Hypothalamus (tissue), 51 donors: ENCODE results near the gene LRMDA.

Experiments
- DNase-seq, 51 donors: peaks; one replicate each; lab custom pipeline; 2025; lab: John Stamatoyannopoulos, UW

LRMDA gene

GRCh38 chr10:75565286-75566251 is 134.1 kb downstream of the LRMDA start:
- DNase-seq, result no peak

DNA sequence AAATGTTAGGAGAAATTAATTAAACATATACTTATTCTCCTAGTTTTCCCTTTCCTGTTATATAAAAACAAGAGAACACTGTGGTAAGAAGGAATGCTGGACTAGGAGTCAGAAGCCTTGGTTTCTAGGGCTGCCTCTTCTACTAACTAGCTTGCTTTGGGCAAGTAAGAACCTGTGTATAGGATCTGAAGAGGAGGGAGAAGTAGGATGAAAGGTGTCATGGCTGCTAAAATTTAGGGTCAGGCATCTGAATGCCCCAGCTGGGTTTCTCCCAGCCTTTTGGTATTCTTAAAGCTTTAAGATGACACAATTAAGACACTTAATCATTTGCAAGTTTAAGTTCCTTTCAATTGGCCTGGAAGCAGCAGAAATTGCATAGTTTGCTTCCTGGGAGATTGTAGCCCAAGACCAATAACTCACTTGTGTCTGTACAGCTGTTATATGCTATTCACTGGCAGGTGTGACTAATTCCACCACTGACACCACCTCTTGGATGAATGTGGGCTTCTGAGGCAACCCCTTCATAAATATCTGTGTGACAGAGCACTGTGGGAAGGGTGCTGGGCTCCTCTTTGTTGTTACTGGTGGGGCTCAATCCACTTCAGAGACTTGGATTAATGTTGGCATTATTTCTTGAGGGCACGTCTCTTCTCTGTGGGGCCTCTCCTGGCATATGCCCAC is 137.2 kb downstream of the LRMDA start:
- DNase-seq, result no peak

GRCh38 chr10:75569506-75569905 is 138.1 kb downstream of the LRMDA start:
- DNase-seq, result no peak

- no peak for DNase-seq
These were observed 141.1 kb downstream of the LRMDA start for GRCh38 chr10:75572478-75572877.

DNA sequence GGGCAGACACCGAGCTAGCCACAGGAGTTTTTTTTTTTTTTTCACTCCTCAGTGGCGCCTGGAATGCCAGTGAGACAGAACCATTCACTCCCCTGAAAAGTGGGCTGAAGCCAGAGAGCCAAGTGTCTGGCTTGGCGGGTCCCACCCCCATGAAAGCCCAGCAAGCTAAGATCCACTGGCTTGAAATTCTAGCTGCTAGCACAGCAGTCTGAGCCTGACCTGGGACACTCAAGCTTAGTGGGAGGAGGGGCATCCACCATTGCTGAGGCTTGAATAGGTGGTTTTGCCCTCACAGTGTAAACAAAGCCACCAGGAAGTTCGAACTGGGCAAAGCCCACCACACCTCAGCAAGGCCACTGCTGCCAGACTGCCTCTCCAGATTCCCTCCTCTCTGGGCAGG is 144.5 kb downstream of the LRMDA start:
- DNase-seq, result no peak

GRCh38 chr10:75582102-75582501 is 150.7 kb downstream of the LRMDA start:
- DNase-seq, result no peak

GRCh38 chr10:75585294-75585693 is 153.9 kb downstream of the LRMDA start:
- DNase-seq, result no peak

DNA sequence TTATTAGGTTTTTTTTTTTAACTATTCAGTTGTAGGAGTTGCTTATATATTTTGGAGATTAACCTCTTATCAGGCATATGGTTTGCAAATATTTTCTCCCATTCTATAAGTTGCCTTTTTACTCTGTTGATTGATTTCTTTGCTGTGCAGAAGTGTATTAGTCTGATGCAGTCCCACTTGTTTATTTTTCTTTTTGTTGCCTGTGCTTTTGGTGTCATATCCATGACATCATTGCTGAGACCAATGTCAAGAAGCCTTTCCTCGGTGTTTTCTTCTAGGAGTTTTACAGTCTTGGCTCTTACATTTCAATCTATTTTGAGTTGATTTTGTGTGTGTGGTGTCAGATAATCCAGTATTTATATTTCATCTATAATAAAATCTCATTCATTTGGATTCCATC is 155.4 kb downstream of the LRMDA start:
- DNase-seq, result no peak

GRCh38 chr10:75588031-75588430 is 156.6 kb downstream of the LRMDA start:
- no peak for DNase-seq

GRCh38 chr10:75589895-75590654 is 158.7 kb downstream of the LRMDA start:
- no peak for DNase-seq

DNA sequence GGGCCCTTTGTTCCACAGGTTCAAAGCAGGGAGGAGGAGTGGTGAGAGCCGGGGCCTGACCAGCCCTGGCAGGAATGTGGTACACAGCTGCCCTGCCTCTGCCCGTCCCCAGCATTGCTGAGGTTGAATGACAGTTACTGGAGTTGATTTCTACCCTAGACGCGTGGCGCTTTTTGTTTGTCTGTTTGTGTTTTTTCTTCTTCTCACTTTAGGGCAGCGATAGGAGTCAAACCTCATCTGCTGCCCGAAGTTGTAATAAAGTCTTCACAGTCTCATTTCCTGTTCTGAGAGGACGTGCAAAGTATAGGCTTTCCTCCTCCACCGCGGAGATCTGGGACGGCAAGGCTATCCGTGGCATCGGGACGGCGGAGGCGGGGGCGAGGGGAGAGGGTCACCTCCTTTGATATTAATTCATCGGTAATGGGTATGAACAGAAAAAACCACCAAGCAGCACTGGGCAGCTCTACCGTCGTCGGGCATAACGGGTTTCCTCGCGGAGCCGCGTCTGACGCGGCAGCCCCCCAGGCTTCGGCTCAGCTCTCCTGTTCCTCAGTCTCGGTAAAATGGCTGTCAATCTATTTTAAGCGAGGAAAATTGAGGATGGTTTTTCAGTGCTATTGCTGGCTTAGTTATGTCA is 160.8 kb downstream of the LRMDA start:
- DNase-seq, result no peak

DNA sequence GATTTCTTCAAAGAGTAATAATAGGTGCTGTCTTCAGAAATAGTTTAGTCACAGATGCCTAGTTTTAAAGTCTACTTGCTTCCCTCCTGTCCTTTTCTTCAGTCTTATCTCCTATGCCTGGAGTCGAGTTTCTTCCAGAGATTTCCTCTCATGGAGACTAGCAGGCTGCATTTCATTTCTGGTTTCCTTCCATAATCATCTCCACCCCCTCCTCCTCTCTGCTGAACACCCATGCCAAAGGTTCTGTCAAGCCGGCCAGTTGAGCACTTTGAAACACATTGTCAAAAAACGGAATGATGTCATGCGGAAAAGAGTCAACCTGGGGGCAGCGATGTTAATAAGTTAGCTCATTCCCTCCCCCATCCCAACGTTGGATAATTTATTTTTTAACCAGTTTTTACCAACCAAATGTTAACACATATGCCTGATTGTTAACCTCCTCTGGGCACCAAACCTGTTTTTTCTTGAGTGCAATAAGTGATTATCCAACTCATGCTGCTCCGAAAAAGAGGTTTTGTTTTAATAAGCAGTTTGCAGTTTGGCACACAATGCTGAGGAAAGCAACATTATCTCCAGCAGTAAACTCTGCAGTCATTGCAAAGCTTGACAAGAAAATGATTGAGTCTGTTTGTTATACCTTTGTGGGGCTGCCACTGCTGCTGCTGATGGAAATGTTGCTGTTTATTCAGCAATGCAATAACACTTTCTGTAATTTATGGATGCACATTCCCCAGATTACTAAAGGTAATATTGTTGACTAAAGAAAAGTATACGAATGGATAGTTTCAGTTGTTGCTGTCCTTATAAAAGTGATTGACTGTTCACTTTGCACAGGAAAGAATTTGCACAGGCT is 161.6 kb downstream of the LRMDA start:
- DNase-seq, result no peak

GRCh38 chr10:75593692-75594556 is 162.5 kb downstream of the LRMDA start:
- DNase-seq, result no peak

DNA sequence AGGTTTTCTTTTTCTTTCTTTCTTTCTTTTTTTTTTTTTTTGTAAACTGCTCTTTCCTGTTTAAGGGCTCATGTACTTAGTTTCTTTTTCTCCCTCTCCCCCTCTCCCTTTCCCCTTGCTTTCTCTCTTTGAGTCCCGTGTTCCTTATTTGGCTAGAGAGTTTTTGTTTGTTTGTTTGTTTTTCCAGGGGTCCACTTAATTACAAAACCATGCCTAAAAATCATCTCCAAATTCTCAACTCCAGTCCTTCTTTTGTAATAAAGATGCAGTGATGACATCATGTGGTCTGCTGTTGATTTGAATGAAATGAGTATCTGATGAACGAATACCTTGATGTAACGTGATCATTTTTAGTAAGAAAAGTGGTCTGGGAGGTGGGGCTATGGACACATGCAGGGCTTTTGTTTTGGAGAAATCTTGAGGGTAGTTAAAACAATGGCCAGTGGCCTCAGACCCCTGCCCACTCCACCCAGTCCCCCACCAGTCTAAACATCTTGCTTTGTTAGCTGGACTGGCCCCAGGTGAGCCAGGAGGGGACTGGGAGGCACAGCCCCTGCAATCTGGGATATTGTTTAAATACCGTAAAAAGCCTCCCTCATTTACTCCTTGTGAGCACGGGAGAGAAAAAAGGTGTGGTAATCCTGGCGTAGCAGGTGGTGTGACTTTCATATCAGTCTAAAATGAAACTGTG is 165.7 kb downstream of the LRMDA start:
- no peak for DNase-seq

- no peak for DNase-seq
These were observed 166.5 kb downstream of the LRMDA start for GRCh38 chr10:75597773-75598440.

GRCh38 chr10:75598998-75599397 is 167.6 kb downstream of the LRMDA start:
- no peak for DNase-seq

- no peak for DNase-seq
These were observed 168.6 kb downstream of the LRMDA start for GRCh38 chr10:75599875-75600648.
